Nephron (organoid): ENCODE measurements around the gene MLST8.

Source experiments
- H3K27ac Mint-ChIP-seq, 3 experiments: 2 replicates each; pipeline ENCODE4 v1.8.0; 2020; ENCODE audit warnings: mixed read lengths in 3 of 3, mild to moderate bottlenecking in 2 of 3, moderate library complexity in 1 of 3
- H3K27me3 Mint-ChIP-seq: 2 replicates; pipeline ENCODE4 v1.8.0; 2021; ENCODE audit warnings: low read depth, mild to moderate bottlenecking, moderate library complexity, mixed read lengths
- H3K36me3 Mint-ChIP-seq: 2 replicates; pipeline ENCODE4 v1.8.0; 2020; ENCODE audit warnings: low read depth, mixed read lengths
- H3K4me1 Mint-ChIP-seq: 2 replicates; pipeline ENCODE4 v1.8.0; 2020; ENCODE audit warnings: mixed read lengths
- H3K4me3 Mint-ChIP-seq, 3 experiments: 2 replicates each; pipeline ENCODE4 v1.8.0; 2020; ENCODE audit warnings: mild to moderate bottlenecking in 3 of 3, mixed read lengths in 3 of 3, moderate library complexity in 2 of 3
- H3K9me3 Mint-ChIP-seq: 2 replicates; pipeline ENCODE4 v1.8.0; 2020; ENCODE audit warnings: mixed read lengths
- TF ChIP-seq, protein P1 (sequence below), 3 experiments: fragments of 200-600 bp; sonication (generic); IDR thresholded peaks; one replicate each; pipeline ENCODE4 v1.5.0; 2021; ENCODE audit warnings: antibody characterized with exemption in 3 of 3; ENCODE audit not compliant: unreplicated experiment in 3 of 3

MLST8 gene

DNA sequence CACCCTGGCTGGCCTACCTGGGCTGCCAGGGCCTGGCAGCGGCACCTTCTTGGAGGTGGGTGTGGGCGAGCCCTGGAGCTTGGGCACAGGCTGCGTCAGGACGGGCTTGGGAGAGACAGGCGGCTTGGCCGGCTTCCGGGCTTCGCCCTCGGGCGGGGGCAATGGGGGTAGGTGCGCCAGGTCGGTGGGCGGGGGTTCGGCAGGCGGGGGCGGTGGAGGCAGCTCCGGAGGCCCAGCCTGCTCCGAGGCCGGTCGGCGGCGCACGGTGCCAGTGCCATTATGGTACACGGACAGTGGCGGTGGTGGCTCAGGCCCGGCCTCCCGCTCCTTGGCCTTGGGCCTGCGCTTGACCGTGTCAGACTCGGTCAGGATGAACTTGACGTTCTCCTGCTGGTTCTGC, 25.7 kb upstream of the MLST8 start:
- Mint-ChIP-seq H3K36me3 (peaks cover 4% of the 10 kb centered on the region), H3K9me3 (no peaks in the 10 kb centered on the region), H3K27ac (no peak overlapping the region), H3K4me3 (no peak overlapping the region), H3K27me3 (no peaks in the 10 kb centered on the region), H3K4me1 (no peaks in the 10 kb centered on the region)
- TF ChIP-seq, protein P1, sequence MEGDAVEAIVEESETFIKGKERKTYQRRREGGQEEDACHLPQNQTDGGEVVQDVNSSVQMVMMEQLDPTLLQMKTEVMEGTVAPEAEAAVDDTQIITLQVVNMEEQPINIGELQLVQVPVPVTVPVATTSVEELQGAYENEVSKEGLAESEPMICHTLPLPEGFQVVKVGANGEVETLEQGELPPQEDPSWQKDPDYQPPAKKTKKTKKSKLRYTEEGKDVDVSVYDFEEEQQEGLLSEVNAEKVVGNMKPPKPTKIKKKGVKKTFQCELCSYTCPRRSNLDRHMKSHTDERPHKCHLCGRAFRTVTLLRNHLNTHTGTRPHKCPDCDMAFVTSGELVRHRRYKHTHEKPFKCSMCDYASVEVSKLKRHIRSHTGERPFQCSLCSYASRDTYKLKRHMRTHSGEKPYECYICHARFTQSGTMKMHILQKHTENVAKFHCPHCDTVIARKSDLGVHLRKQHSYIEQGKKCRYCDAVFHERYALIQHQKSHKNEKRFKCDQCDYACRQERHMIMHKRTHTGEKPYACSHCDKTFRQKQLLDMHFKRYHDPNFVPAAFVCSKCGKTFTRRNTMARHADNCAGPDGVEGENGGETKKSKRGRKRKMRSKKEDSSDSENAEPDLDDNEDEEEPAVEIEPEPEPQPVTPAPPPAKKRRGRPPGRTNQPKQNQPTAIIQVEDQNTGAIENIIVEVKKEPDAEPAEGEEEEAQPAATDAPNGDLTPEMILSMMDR (IDR thresholded peaks at IDR 0.05; ENCODE audit: unreplicated experiment in 3 of 3) = no peak

DNA sequence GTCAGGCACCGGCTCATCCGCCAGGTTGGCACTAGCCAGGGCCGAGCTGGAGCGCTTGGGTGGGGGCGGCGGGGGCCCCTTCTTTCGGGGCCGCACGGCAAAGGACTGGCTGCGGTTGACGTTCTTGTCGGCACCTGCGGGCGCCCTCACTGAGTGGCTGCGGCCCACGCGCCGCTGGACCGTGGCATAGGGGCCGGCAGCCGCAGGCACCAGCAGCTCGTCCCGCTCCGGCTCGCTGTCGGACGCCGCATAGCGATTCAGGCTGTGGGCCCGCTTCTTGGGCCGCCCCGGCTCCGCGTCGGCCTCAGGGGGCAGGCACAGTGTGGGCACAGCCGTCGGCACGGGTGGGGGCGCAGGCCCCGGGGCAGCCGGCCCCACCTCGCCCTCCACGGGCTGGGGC, 24.8 kb upstream of the MLST8 start:
- TF ChIP-seq, protein P1 (IDR thresholded peaks at IDR 0.05; ENCODE audit: unreplicated experiment in 3 of 3) = no peak
- Mint-ChIP-seq H3K27ac (no peak overlapping the region), H3K27me3 (no peaks in the 10 kb centered on the region), H3K36me3 (peaks cover 4% of the 10 kb centered on the region), H3K4me1 (no peaks in the 10 kb centered on the region), H3K4me3 (no peak overlapping the region), H3K9me3 (no peaks in the 10 kb centered on the region)

DNA sequence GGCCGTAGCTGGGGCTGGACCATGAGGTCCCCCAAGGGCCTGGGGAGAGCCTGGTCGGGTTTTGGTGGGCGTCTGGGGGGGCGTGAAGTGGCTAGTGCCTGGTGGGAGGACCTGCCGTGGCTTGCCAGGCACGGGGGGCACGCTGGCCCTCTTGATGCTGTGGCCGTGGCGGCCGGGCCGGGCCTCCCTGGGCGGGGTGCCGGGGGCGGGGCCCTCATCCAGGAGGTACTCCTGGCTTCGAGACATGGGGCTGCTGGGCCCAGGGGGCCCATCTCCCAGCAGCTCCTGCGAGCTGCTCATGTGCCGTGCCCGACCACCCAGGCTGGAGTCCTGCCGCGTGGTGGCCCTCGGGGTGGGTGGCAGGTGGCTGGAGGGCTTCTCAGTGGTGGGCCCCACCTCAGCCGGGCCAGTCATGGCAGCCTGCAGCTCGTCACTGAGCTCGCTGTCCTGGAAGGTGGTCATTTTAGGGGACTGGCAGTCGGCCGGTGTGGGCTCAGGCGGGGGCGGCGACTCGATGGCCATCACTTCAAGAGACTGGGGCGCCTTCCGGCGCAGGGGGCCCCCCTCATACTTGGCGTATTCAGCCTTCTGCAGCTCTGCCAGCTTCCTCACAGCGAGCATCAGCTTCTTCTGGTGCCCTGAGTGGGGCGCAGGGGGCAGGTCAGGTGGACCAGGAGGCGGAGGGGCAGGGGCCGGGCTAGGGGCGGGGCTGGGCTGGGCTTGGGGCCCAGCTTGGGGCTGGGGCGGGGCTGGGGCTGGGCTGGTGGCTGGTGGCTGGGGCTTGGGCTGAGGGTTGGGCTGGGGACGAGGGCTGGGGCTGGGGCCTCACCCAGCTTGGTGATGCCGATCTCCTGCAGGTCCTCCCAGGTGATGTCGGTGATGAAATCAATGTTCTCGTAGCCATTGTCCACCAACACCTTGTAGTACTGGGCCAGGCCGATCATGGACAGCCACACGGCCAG, 24.0 kb upstream of the MLST8 start:
- Mint-ChIP-seq H3K4me1 (no peaks in the 10 kb centered on the region), H3K9me3 (no peaks in the 10 kb centered on the region), H3K27me3 (no peaks in the 10 kb centered on the region), H3K27ac (no peak overlapping the region), H3K4me3 (no peak overlapping the region), H3K36me3 (no peaks in the 10 kb centered on the region)
- TF ChIP-seq, protein P1 (IDR thresholded peaks at IDR 0.05; ENCODE audit: unreplicated experiment in 3 of 3) = no peak

DNA sequence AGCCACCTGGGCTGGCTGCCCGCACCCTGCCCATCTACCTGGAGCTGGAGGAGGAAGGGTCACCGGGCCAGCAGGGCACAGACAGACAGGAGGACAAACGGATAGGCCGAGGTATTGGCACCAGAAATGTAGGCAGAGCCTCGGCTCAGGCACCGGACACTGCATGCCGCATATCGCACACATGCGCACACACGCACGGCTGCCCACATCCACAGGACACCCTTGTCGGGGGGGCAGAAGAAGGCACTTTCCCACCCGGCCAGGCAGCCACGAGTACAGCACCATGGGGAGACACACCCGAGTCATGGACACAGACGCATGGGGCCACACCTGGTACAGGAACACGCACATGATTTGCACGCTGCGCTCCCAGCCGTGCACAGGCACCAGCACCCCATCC, 23.3 kb upstream of the MLST8 start:
- no peaks in the 10 kb centered on the region for H3K36me3 Mint-ChIP-seq
- no peak overlapping the region for H3K27ac Mint-ChIP-seq
- H3K27me3 Mint-ChIP-seq = no peaks in the 10 kb centered on the region
- H3K4me3 Mint-ChIP-seq = no peak overlapping the region
- TF ChIP-seq, protein P1 (IDR thresholded peaks at IDR 0.05; ENCODE audit: unreplicated experiment in 3 of 3) = no peak
- H3K9me3 Mint-ChIP-seq = no peaks in the 10 kb centered on the region
- no peaks in the 10 kb centered on the region for H3K4me1 Mint-ChIP-seq

DNA sequence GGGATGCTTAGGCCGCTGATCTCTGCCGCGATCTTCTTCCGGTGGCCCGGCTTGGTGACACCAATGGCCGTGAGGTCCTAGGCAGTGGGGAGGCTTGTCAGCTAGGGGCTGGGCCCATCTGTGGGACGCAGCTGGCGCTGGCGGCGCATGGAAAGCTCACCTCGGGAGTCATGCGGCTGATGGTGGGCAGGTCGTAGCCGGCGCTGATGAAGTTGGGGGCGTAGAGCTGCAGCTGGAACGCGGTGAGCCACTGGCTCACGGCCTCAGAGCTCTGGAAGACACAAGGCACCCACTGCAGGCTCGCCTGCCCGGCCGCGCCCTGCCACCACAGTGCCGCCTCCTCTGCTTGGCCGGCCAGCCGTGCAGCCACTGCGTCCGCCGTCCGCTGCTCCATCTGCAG, 21.6 kb upstream of the MLST8 start:
- Mint-ChIP-seq H3K4me1 (no peaks in the 10 kb centered on the region), H3K9me3 (no peaks in the 10 kb centered on the region), H3K4me3 (no peak overlapping the region), H3K27me3 (no peaks in the 10 kb centered on the region), H3K36me3 (no peaks in the 10 kb centered on the region), H3K27ac (no peak overlapping the region)
- TF ChIP-seq, protein P1 (IDR thresholded peaks at IDR 0.05; ENCODE audit: unreplicated experiment in 3 of 3) = no peak

DNA sequence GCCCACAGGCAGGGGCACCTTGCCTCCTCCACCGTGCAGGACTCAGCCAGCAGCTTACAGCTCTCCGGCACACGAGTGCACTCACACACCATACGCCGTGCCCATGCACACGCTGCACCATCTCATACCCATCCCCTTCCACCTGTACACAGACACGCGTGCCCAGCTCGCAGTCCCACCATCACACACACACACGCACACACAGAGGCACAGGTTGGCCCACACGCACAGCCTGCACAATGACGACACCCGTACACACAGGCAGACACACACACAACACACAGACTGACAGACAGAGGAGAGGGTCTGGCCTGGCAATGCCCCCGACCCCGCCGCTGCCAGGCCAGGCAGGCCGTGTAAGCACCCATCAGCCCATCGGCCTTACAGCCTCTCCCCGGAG, 20.9 kb upstream of the MLST8 start:
- TF ChIP-seq, protein P1 (IDR thresholded peaks at IDR 0.05; ENCODE audit: unreplicated experiment in 3 of 3) = no peak
- Mint-ChIP-seq H3K4me3 (no peak overlapping the region), H3K27me3 (no peaks in the 10 kb centered on the region), H3K9me3 (no peaks in the 10 kb centered on the region), H3K36me3 (no peaks in the 10 kb centered on the region), H3K4me1 (no peaks in the 10 kb centered on the region), H3K27ac (no peak overlapping the region)
